AG10803 (cell line): ENCODE results near the gene CAMK1.

Source experiments
- DNase-seq: peaks from one replicate; pipeline ENCODE4 v3.0.0; 2010; ENCODE audit warnings: low read depth
- H3K4me3 ChIP-seq: 2 replicates; pipeline ENCODE4 v1.5.1; 2011; ENCODE audit warnings: mild to moderate bottlenecking, low read length, control low read depth
- CTCF ChIP-seq: conservative IDR thresholded peaks from 2 replicates; pipeline ENCODE4 v1.5.1; 2011; ENCODE audit warnings: mild to moderate bottlenecking, low read length, control low read depth, inconsistent platforms

The CAMK1 gene

GRCh38 chr3:9749645-9750555, 19.8 kb downstream of the CAMK1 start, which contains the start of gene OGG1:
Gene OGG1 (plus strand): TSS chr3:9749952. CDS start chr3:9750287, 335 bp downstream.
- peak within 1 kb of the TSS; percentile 93 for H3K4me3 ChIP-seq
- no peak for TF ChIP-seq CTCF
- DNase-seq, result peak; percentile 98

- no peak; the same call in 1 of the 2 replicates for TF ChIP-seq CTCF
- H3K4me3 ChIP-seq, result peak overlapping the region; percentile 61
- DNase-seq, result no peak
Measured at GRCh38 chr3:9749296-9749644, 20.5 kb downstream of the CAMK1 start.

DNA sequence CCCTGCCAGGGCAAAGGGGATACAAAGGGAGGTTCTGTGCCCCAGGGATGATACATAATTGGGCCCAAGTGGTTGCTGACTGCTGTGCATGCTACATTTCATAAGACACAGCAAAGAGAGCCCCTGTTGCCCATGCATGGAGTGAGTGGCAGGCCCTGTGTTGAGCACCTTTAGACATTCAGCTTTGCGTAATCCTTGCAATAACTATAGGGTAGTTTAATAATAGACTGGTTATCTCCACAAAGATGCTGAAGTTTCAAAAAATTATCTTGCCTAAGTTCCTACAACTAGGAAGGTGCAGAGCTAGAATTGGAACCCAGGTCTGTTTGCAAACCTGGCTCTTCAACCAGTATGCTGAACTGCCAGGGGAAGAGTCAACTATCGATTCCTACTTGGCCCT, 21.7 kb downstream of the CAMK1 start:
- H3K4me3 ChIP-seq, result no peak overlapping the region
- no peak for DNase-seq
- TF ChIP-seq CTCF, result no peak

DNA sequence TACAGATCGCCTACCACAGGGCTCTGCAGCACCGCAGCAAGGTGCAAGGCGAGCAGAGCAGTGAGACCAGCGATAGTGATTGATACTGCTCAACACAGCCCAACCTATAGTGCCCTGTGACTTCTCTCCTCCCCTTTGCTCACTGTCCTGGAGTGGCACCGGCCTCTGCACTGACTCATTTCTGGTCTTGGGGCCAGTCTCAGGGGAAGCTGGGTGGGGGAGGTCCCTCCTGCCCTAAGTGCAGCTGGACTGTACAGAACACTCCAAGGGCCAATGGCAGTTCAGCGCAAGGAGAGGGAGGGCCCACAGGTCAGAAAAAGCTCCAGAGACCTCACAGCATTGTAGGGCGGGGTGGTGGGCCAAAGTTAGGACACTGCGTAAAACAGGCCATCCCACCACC, 22.5 kb downstream of the CAMK1 start:
- TF ChIP-seq CTCF, result no peak
- DNase-seq, result peak; percentile 24
- H3K4me3 ChIP-seq, result no peak overlapping the region

- TF ChIP-seq CTCF, result no peak
- no peak overlapping the region for H3K4me3 ChIP-seq
- DNase-seq, result peak; percentile 58
Measured at GRCh38 chr3:9746330-9746729, 23.4 kb downstream of the CAMK1 start.

GRCh38 chr3:9745521-9745920, 24.2 kb downstream of the CAMK1 start:
- DNase-seq, result no peak
- H3K4me3 ChIP-seq, result no peak overlapping the region
- no peak for TF ChIP-seq CTCF

GRCh38 chr3:9744162-9744561, 25.6 kb downstream of the CAMK1 start:
- no peak overlapping the region for H3K4me3 ChIP-seq
- no peak for TF ChIP-seq CTCF
- DNase-seq, result no peak
